ENCODE data around the gene WASL.

- TF ChIP-seq CTCF (conservative IDR thresholded peaks at IDR 0.05) (no peak), ZFX (IDR thresholded peaks at IDR 0.05) (no peak)
These were observed 106.9 kb downstream of the WASL start for GRCh38 chr7:123641901-123642300.
